SKM-1 (cell line): ENCODE measurements around the gene PHETA1.
"Not testable (repeated sequence)": the region's sequence is repeated elsewhere in the genome, so short reads cannot be mapped to it uniquely, and the experiment has no call there.

Experiments
- DNase-seq: peaks from one replicate; lab custom pipeline; 2025; ENCODE audit not compliant: unreplicated experiment; lab: John Stamatoyannopoulos, UW

Gene PHETA1

GRCh38 chr12:111405859-111406473 is 37.1 kb upstream of the PHETA1 start, which contains the start of gene SH2B3:
TSS of gene SH2B3 (plus strand) at chr12:111405923. CDS start at chr12:111418146, 12,223 bp downstream.
- DNase-seq: no peak

GRCh38 chr12:111405149-111405858 is 36.4 kb upstream of the PHETA1 start:
- DNase-seq: peak; percentile 46

GRCh38 chr12:111404362-111405148 is 35.7 kb upstream of the PHETA1 start:
- no peak for DNase-seq

- DNase-seq: not testable (repeated sequence)
Measured at GRCh38 chr12:111402490-111402824, 33.6 kb upstream of the PHETA1 start.

- no peak for DNase-seq
Measured at GRCh38 chr12:111401167-111401605, 32.3 kb upstream of the PHETA1 start.

GRCh38 chr12:111399741-111400404 is 31.0 kb upstream of the PHETA1 start:
- not testable (repeated sequence) for DNase-seq

- no peak for DNase-seq
Measured at GRCh38 chr12:111398530-111398929, 29.6 kb upstream of the PHETA1 start.

- peak; percentile 13 for DNase-seq
Measured at GRCh38 chr12:111396726-111397445, 28.0 kb upstream of the PHETA1 start.

- DNase-seq: not testable (repeated sequence)
Measured at GRCh38 chr12:111396271-111396670, 27.4 kb upstream of the PHETA1 start.

- no peak for DNase-seq
Measured at GRCh38 chr12:111395336-111396187, 26.7 kb upstream of the PHETA1 start.

- no peak for DNase-seq
Measured at GRCh38 chr12:111394480-111394879, 25.6 kb upstream of the PHETA1 start.

GRCh38 chr12:111393700-111394300 is 24.9 kb upstream of the PHETA1 start:
- peak; percentile 64 for DNase-seq

- DNase-seq: no peak
Measured at GRCh38 chr12:111390910-111391309, 22.0 kb upstream of the PHETA1 start.

GRCh38 chr12:111389635-111390034 is 20.7 kb upstream of the PHETA1 start:
- DNase-seq: no peak

GRCh38 chr12:111387747-111388323 is 18.9 kb upstream of the PHETA1 start:
- DNase-seq: no peak

GRCh38 chr12:111386885-111387284 is 18.0 kb upstream of the PHETA1 start:
- DNase-seq: no peak

- DNase-seq: no peak
Measured at GRCh38 chr12:111384596-111384995, 15.7 kb upstream of the PHETA1 start.

- DNase-seq: no peak
Measured at GRCh38 chr12:111379942-111380554, 11.2 kb upstream of the PHETA1 start.

GRCh38 chr12:111377440-111377839 is 8.5 kb upstream of the PHETA1 start:
- DNase-seq: no peak
